HG03432 (cell line): ENCODE measurements around the gene NFYB.
A peak's percentile ranks its signal among the peaks of the same experiment; 100 is the strongest.
"Not testable (repeated sequence)": the region's sequence is repeated elsewhere in the genome, so short reads cannot be mapped to it uniquely, and the experiment has no call there.

ENCODE experiments used
- ATAC-seq: cut with Tn5 transposase; IDR thresholded peaks from one replicate; pipeline ENCODE4 v1.9.1; 2021; ENCODE audit warnings: mild to moderate bottlenecking, moderate library complexity; ENCODE audit not compliant: unreplicated experiment

NFYB gene

GRCh38 chr12:104163631-104164030 is 25.6 kb upstream of the NFYB start:
- ATAC-seq = no peak

- ATAC-seq = not testable (repeated sequence)
Measured at GRCh38 chr12:104163028-104163427, 25.0 kb upstream of the NFYB start.

- ATAC-seq = no peak
Measured at GRCh38 chr12:104155711-104156555, 17.9 kb upstream of the NFYB start.

DNA sequence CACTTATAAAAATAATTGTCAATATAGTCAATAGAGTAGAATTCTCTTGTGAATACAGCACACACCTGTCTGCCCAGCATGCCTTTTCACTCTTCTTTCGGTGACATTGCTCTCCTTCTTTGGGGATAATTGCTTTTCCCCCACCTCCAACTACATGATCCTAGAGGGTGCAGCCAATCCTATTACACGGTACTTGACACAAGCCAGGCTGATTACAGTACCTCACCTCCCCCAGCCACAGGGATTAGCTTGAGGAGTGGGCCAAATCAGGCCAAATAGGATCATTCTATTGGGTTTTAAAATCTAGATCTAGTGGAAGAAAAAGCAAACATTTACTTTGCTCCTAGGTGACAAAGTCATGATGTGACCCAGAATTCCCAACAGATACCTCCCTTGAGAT is 16.8 kb upstream of the NFYB start:
- no peak for ATAC-seq

GRCh38 chr12:104154286-104154685 is 16.3 kb upstream of the NFYB start:
- no peak for ATAC-seq

DNA sequence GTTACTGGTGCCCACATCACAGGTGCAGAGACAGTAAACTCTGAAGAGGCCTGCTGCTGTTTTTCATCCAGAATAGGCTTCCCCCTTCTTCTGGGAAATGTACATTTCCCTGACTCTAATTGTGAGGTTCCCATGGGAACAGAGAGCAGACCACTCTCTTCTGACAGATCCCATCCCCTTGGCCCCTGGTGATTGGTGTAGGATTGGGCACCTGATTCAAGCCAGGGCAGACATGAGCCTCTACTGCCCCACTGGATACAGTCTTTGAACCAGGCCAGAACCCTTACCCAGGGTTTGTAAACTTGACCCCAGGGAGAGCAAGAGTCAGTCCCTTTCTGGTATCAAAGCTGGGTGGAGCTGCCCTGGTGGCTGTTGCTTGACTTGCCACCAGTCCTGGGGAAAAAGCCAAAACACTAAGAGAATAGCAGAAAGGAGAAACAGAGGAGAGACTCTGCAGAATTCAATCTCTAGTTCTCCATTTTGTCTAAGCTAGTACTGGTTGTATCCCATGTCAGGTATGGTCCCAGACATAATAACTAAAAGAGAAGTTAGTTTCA is 14.8 kb upstream of the NFYB start:
- no peak for ATAC-seq

DNA sequence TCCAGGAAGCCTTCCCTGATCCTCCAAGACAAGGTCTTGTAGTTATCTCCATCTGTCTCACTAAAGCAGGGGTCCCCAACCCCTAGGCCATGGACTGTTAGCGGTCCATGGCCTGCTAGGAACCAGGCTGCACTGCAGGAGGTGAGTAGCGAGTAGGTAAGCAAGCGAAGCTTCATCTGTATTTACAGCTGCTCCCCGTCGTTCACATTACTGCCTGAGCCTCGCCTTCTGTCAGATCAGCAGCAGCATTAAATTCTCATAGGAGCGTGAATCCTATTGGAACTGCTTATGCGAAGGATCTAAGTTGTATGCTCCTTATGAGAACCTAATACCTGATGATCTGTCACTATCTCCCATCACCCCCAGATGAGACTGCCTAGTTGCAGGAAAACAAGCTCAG is 12.4 kb upstream of the NFYB start:
- no peak for ATAC-seq

- no peak for ATAC-seq
Measured at GRCh38 chr12:104147346-104147745, 9.3 kb upstream of the NFYB start.

DNA sequence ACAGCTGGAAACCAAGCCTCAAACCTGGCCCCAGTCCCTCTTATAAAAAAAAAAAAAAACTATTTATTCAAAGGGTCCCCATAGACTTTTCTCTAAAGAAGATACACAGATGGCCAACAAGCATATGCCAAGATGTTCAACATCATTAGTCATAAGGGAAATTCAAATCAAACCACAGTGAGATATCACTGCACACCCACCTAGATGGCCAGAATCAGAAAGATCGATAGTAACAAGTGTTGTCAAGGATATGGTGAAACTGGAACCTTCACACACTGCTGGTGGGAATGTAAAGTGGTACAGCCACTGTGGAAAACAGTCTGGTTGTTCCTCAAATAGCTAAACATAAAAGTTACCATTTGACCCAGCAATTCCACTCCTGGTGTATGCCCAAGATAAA is 5.9 kb upstream of the NFYB start:
- no peak for ATAC-seq

DNA sequence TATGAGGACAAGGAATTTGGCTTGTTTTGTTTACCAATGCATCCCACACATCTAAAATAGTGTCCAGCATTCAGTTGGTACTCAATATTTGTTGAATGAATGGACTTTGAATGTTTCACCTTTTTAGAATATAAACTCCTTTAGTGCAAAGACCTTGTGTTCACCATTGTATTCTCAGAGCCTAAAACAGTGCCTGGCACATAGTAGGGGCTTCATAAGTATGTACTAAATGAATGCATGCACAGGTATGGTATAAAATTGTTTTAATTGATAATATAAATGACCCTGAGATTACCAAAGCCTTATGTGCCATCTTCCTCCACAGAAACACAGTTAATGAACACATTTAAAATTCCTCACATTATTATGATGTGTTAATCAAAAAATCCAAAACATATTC is 5.0 kb upstream of the NFYB start:
- ATAC-seq = no peak

DNA sequence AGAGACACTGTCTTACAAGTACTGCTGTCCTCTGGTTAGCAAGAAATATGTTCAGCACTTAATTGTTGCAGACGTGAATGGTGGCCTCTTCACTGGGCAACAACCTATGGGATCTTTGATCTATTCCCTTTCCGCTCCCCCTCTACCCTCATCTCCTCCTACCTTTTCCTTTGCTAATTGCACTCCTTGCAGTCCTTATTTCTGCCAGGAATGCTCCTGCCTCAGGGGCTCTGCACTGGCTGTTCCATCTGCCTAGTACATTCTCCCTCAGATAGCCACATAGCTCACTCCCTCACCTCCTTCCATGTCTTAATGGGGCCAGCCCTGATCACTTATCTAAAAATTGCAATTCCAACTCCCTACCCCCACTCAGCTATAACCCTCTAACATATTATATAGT is 4.5 kb upstream of the NFYB start:
- ATAC-seq = no peak

GRCh38 chr12:104138797-104139152 is 765 bp upstream of the NFYB start:
- no peak for ATAC-seq

DNA sequence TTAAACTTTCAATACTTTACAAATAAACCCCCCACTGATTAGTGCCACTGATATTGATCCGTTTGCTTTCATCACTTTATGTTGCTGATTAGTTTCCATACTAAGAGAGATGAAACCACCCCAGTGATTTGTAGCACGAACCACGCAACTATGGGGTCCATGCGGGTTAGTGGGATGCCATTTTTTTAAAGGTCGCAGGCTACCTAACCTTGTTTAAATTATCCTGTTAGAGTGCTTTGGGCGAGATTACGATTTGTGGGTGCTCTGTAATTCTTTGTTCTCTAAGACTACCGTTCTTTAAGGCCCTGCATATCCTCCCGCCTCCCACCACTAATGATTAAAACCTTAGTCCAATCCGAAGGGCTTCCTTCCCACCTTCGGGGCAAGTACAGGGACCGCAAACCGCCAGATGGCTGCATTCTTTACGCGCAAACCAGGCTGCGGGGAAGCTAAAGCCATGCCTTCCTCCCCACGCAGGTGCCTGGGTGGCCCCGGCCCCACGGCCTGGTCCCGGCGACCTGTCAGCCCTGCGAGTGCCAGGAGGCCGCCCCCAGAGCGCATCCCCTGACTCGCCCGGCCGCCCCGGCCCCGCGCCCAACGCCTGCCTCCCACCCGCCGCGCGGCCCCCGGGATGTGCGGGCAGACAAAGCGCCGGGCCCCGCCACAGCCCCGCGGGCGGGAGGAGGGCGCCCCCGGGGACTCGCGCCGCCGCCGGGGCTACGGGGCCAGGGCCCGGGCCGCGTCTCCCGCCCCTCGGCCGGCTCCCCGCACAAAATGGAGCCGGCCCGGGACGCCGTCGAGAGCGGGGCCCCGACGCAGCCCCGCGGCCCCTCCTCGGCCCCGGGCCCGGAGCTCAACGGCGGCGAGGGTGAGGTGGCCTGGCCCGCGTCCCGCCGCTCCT is 759 bp downstream of the NFYB start:
- peak; percentile 33 for ATAC-seq

GRCh38 chr12:104136577-104136976 is 1.4 kb downstream of the NFYB start:
- no peak for ATAC-seq

DNA sequence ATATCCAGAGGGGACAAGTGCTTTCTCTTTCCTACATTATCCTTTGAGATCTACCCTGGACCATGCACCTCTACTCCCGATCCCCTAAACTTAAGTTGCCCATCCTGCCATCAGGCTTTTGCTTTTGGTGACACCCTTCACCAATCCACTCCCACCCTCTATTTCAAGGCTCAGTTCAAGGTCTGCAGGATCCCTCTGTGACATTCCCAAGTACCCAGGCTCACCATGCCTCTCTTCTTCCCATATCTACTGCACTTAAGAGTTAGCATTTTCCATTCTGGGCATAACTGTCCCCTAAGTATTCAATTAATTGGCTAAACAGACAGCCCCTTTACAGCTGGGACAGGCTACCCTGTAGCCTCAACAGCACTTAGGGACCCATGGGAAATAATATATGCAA is 3.1 kb downstream of the NFYB start:
- no peak for ATAC-seq

- no peak for ATAC-seq
Measured at GRCh38 chr12:104133866-104134265, 4.1 kb downstream of the NFYB start.

DNA sequence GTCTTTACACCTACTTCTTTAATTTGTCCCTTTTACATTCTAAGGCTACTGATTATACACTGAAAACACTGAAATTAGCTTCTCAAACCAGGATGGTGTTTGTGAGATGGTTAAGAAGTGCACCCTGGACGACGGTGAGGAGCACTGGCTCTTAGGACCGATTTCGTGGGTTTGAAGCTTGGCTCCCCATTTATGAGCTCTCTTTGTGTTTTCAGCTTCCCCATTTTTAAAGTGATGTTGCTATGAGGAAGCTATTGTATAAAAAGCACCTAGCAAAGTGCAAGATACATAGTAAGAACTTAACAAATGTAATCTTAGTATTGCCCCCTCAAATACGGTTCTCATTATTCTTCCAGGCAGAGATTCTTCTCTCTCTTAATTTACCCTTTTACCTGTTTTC is 4.7 kb downstream of the NFYB start:
- ATAC-seq = no peak

- no peak for ATAC-seq
Measured at GRCh38 chr12:104132351-104132956, 5.6 kb downstream of the NFYB start.

- ATAC-seq = no peak
Measured at GRCh38 chr12:104131609-104132008, 6.4 kb downstream of the NFYB start.

DNA sequence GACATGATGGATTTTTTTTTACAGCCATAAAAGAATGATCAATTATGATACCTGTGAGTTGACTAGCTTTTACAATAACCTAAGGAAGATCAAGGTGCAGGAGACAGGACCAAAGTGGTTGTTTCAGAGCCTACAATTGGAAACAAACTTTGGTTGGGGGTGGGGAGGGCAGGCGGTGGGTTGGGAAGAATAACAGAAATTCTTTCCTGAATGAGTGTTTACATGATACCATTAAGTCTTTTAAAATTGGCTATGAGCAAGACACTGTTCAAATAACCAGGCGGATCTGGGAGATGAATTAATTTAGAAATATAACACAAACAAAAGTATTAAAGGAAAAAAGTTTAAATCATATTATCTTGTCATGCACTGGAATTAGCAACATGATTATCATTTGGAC is 7.2 kb downstream of the NFYB start:
- no peak for ATAC-seq

- no peak for ATAC-seq
Measured at GRCh38 chr12:104126548-104126947, 11.5 kb downstream of the NFYB start.
